ENCODE results near the gene RAB9A.

DNA sequence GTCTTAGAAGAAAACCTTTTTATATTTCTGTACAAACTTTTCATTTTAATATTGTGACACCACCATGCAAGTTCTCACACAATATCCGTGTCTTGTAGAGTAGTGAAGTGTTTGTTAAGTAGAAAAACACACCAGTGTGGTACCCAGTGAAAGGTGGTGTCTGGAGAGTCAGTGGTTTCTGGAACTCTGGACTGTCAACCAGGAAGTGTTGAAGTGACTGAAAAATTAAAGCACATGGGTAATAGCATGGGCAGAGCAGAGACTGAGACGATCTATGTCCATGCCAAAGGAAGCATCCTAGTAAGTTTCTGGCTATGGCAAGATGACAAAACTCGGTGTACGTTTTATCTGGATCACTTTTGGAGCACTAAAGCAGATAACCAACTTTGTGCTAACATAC, 22.2 kb downstream of the RAB9A start:
- TF ChIP-seq, protein P1, sequence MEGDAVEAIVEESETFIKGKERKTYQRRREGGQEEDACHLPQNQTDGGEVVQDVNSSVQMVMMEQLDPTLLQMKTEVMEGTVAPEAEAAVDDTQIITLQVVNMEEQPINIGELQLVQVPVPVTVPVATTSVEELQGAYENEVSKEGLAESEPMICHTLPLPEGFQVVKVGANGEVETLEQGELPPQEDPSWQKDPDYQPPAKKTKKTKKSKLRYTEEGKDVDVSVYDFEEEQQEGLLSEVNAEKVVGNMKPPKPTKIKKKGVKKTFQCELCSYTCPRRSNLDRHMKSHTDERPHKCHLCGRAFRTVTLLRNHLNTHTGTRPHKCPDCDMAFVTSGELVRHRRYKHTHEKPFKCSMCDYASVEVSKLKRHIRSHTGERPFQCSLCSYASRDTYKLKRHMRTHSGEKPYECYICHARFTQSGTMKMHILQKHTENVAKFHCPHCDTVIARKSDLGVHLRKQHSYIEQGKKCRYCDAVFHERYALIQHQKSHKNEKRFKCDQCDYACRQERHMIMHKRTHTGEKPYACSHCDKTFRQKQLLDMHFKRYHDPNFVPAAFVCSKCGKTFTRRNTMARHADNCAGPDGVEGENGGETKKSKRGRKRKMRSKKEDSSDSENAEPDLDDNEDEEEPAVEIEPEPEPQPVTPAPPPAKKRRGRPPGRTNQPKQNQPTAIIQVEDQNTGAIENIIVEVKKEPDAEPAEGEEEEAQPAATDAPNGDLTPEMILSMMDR (IDR thresholded peaks at IDR 0.05; ENCODE audit: low read length): no peak
- TF ChIP-seq EZH2 (IDR thresholded peaks at IDR 0.05; ENCODE audit: borderline replicate concordance, low read length): no peak

Measured in OCI-LY1 (cell line).